Measurements from ENCODE around the gene SF3B5.
A peak's percentile ranks its signal among the peaks of the same experiment; 100 is the strongest.

SF3B5 gene

DNA sequence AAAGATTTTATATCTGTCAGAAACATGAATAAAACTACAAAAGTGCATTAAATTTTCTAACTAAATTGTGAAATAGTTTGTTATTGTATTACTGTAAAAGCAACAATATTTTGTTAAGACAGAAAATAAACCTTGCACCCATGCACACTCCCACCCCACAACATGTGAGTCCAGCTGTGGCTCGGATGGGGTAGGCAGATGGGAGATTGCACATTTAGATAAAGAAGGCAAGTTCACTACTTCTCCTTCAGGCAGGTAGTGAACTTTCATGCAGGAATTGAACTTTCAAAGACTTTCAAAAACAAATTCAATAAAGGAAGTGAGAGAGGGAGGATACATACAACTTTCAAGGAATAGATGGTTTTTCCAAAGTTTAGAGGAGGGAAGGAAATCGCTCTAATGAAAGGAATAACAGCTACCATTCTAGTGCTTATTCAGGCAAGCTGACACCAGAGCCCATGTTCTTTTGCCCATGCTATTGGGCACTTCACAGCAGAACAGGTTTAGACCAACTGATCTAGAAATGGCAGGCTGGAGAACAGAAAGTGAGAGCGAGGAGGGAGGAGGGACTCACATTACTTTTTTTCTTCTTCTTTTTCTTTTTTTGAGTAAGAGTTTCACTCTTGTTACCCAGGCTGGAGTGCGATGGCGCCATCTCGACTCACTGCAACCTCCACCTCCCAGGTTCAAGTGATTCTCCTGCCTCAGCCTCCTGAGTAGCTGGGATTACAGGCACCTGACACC, 28.5 kb downstream of the SF3B5 start:
- no peaks in the 10 kb centered on the region for H3K9me3 ChIP-seq (ENCODE audit: control insufficient read depth in 2 of 2, low read length in 2 of 2)
- H3K4me1 ChIP-seq (ENCODE audit: control insufficient read depth in 2 of 2, insufficient read depth in 2 of 2, low read length in 2 of 2), result peaks cover 9 to 17% of the 10 kb centered on the region in 2 donors
- H3K9ac ChIP-seq (ENCODE audit: low read depth in 1 of 2, low read length in 2 of 2), result no peak overlapping the region
- H3K4me3 ChIP-seq (ENCODE audit: low read length in 2 of 2), result peak overlapping the region in 1 of 2 donors; percentile 28
- no peak overlapping the region for H3K27ac ChIP-seq (ENCODE audit: low read depth in 2 of 2, low read length in 2 of 2)
- H3K36me3 ChIP-seq (ENCODE audit: control insufficient read depth in 2 of 2, insufficient read depth in 2 of 2, low read length in 2 of 2), result no peaks in the 10 kb centered on the region
- H3K27me3 ChIP-seq (ENCODE audit: control insufficient read depth in 2 of 2, insufficient read depth in 2 of 2, low read length in 2 of 2), result no peaks in the 10 kb centered on the region

DNA sequence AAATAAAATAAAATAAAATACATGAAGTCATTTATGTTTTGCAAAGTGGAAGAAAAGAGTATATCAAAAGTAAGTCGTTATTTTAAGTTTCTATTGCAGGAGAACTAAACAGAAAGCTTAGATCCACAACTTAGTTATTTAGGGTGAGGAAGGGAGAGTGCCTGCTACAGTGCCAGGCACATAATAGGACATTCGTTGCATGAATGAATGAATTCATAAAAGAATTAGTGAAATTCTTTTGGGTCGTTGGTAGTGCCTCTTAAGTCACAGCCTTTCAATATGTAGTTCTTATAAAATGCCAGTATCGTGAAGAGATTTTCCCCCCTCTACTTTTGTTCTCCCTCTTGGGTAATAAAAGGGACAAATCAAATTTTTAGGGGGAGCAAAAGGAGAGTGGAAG, 29.1 kb downstream of the SF3B5 start:
- H3K36me3 ChIP-seq (ENCODE audit: control insufficient read depth in 2 of 2, insufficient read depth in 2 of 2, low read length in 2 of 2), result no peaks in the 10 kb centered on the region
- H3K4me1 ChIP-seq (ENCODE audit: control insufficient read depth in 2 of 2, insufficient read depth in 2 of 2, low read length in 2 of 2), result peaks cover 9 to 17% of the 10 kb centered on the region in 2 donors
- no peak overlapping the region for H3K9ac ChIP-seq (ENCODE audit: low read depth in 1 of 2, low read length in 2 of 2)
- no peak overlapping the region for H3K4me3 ChIP-seq (ENCODE audit: low read length in 2 of 2)
- H3K9me3 ChIP-seq (ENCODE audit: control insufficient read depth in 2 of 2, low read length in 2 of 2), result no peaks in the 10 kb centered on the region
- H3K27me3 ChIP-seq (ENCODE audit: control insufficient read depth in 2 of 2, insufficient read depth in 2 of 2, low read length in 2 of 2), result no peaks in the 10 kb centered on the region
- H3K27ac ChIP-seq (ENCODE audit: low read depth in 2 of 2, low read length in 2 of 2), result no peak overlapping the region

DNA sequence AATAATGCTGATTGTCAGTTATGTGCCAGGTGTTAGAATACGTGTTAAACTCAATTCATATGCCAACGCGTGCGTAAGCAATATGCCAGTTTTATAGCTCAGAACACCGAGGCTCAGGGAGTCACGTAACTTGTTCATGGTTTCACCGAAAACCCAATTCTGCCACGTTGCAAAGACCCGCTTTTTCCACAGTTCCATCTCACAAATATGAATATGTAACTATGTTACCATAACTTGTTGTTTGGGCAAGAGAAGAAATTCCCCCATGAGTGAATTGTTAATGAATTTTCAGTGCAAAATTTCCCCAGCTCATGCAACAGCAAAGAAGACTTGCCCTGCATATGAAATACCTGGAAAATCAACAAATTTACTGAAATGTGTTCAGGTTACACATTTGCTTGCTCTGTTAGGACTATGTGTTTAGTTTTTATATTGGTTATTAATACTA, 30.1 kb downstream of the SF3B5 start:
- H3K27me3 ChIP-seq (ENCODE audit: control insufficient read depth in 2 of 2, insufficient read depth in 2 of 2, low read length in 2 of 2), result no peaks in the 10 kb centered on the region
- H3K9me3 ChIP-seq (ENCODE audit: control insufficient read depth in 2 of 2, low read length in 2 of 2), result no peaks in the 10 kb centered on the region
- peak overlapping the region; percentile 89 to 96 for H3K9ac ChIP-seq (ENCODE audit: low read depth in 1 of 2, low read length in 2 of 2)
- peak overlapping the region; percentile 84 to 86 for H3K4me3 ChIP-seq (ENCODE audit: low read length in 2 of 2)
- no peaks in the 10 kb centered on the region for H3K36me3 ChIP-seq (ENCODE audit: control insufficient read depth in 2 of 2, insufficient read depth in 2 of 2, low read length in 2 of 2)
- H3K27ac ChIP-seq (ENCODE audit: low read depth in 2 of 2, low read length in 2 of 2), result peak overlapping the region; percentile 97 to 99
- H3K4me1 ChIP-seq (ENCODE audit: control insufficient read depth in 2 of 2, insufficient read depth in 2 of 2, low read length in 2 of 2), result peaks cover 9 to 17% of the 10 kb centered on the region in 2 donors

DNA sequence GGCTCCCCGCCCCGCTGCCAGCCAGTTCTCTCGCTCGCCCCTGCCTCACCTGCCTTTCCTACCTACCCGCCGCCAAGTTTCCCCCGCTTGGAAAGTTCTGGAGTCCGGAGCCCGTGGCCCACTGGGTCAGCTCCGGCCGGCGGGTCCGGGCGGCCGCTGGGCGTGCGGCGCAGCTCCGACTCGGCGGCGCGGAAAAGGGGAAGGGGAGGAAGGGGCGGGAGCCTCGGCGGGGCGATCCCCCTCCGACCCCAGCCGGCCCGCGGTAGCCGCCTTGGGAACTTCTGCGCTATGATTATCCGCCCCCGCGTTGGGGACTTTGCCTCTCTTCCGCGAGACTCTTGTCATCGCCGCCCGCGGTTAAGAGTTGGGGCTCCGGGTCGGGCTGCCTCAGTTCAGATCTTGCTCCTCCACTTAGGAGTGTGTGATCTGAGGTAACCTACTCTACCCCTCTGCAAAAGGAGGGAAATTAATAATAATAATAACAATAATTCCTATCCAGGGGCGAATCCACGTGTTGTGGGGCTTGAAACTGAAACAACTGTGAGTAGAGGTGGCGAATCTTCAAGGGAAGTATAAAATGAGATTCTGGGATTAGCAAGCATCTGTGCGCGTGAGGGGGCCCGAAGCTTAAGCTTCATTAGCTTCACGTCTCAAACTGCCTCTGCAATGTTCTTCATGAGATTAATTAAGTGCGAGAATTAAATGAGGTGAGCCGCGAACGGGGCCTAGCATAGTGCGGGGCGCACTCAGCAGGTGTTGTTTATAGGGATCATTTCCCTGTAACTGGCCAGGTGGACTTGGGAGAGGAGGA, 30.8 kb downstream of the SF3B5 start:
- peak overlapping the region; percentile 97 to 99 for H3K27ac ChIP-seq (ENCODE audit: low read depth in 2 of 2, low read length in 2 of 2)
- H3K9ac ChIP-seq (ENCODE audit: low read depth in 1 of 2, low read length in 2 of 2), result peak overlapping the region; percentile 89 to 96
- H3K27me3 ChIP-seq (ENCODE audit: control insufficient read depth in 2 of 2, insufficient read depth in 2 of 2, low read length in 2 of 2), result no peaks in the 10 kb centered on the region
- H3K4me3 ChIP-seq (ENCODE audit: low read length in 2 of 2), result peak overlapping the region; percentile 84 to 86
- H3K9me3 ChIP-seq (ENCODE audit: control insufficient read depth in 2 of 2, low read length in 2 of 2), result no peaks in the 10 kb centered on the region
- H3K4me1 ChIP-seq (ENCODE audit: control insufficient read depth in 2 of 2, insufficient read depth in 2 of 2, low read length in 2 of 2), result peaks cover 9 to 17% of the 10 kb centered on the region in 2 donors
- H3K36me3 ChIP-seq (ENCODE audit: control insufficient read depth in 2 of 2, insufficient read depth in 2 of 2, low read length in 2 of 2), result no peaks in the 10 kb centered on the region

DNA sequence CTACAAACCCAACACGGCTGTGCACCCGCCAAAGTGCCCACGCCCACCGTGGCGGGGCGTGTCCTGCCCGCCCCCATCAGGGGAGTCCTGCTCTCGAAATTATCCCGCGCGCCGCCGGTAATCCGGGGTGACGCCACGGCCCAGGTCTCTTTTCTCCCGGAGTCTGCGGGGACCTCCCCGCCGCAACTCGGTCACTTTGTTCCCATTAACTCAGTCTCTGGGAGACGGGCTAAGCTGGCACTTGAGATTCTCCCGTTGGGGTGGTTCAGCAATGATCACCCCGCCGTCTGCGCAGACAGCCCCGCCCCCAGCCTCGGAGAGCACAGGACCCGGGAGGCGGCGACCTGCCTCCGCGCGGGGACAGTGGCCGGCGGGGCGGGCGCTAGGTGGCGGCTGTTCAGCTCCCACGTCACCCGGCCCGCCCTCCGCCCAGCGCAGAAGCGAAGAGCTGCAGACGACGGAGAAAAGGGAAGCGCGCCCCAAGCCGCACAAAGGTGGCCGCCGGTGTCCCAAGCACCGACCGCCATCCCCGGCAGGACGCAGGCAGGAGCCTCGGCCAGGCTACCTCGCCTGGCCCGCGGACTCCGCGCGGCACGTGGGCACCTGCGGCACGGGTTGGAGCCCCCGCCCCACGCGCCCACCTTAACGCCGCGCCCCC, 31.5 kb downstream of the SF3B5 start:
- Histone ChIP-seq H3K36me3 (ENCODE audit: control insufficient read depth in 2 of 2, insufficient read depth in 2 of 2, low read length in 2 of 2) (no peaks in the 10 kb centered on the region), H3K27ac (ENCODE audit: low read depth in 2 of 2, low read length in 2 of 2) (peak overlapping the region; percentile 97 to 99), H3K4me1 (ENCODE audit: control insufficient read depth in 2 of 2, insufficient read depth in 2 of 2, low read length in 2 of 2) (peaks cover 9 to 17% of the 10 kb centered on the region in 2 donors), H3K27me3 (ENCODE audit: control insufficient read depth in 2 of 2, insufficient read depth in 2 of 2, low read length in 2 of 2) (no peaks in the 10 kb centered on the region), H3K9ac (ENCODE audit: low read depth in 1 of 2, low read length in 2 of 2) (peak overlapping the region; percentile 89 to 96), H3K4me3 (ENCODE audit: low read length in 2 of 2) (peak overlapping the region; percentile 84 to 86), H3K9me3 (ENCODE audit: control insufficient read depth in 2 of 2, low read length in 2 of 2) (no peaks in the 10 kb centered on the region)

DNA sequence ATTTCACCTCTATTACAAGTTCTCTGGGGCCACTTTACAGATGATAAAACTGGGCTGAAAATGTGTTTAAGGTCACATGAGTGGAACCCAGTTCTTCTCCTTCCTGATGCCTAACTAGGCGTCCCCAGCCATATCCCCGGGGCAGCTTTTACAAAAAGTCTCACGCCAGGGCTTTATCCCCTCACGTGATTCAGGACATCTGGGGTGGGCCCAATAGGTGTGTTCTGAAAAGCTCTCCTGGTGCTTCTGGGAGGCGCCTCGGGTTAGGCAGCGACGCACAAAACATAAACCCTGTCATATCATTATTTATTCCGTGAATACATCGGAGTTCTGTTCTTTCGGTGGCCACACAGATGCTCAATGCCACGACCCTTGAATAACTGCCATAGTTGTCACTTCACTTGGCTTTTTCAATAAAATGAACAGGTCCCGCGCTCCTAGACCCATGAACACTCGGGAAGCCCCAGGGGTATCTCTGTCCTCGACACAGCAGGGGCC, 32.1 kb downstream of the SF3B5 start:
- Histone ChIP-seq H3K4me3 (ENCODE audit: low read length in 2 of 2) (peak overlapping the region; percentile 84 to 86), H3K36me3 (ENCODE audit: control insufficient read depth in 2 of 2, insufficient read depth in 2 of 2, low read length in 2 of 2) (no peaks in the 10 kb centered on the region), H3K27me3 (ENCODE audit: control insufficient read depth in 2 of 2, insufficient read depth in 2 of 2, low read length in 2 of 2) (no peaks in the 10 kb centered on the region), H3K27ac (ENCODE audit: low read depth in 2 of 2, low read length in 2 of 2) (peak overlapping the region; percentile 97 to 99), H3K9me3 (ENCODE audit: control insufficient read depth in 2 of 2, low read length in 2 of 2) (no peaks in the 10 kb centered on the region), H3K9ac (ENCODE audit: low read depth in 1 of 2, low read length in 2 of 2) (peak overlapping the region; percentile 83 to 96), H3K4me1 (ENCODE audit: control insufficient read depth in 2 of 2, insufficient read depth in 2 of 2, low read length in 2 of 2) (peaks cover 9 to 17% of the 10 kb centered on the region in 2 donors)

DNA sequence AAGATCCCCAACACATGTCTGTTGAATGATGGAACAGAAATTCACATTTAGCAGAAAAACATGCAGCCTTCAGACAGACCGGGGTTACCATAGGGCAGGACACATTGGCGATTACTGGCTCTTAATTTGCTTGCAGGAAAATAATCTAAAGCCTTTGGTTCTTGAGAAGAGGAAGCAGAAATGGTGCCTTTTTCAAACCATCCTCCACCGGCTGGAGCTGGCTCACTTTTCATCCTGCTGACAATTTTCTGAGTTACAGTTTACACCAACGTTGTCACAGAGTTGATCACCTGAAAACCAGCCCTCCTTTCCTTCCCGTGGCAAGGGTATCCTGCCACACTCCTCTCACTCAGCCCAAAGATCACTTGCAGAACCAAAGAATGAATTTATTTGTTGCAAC, 32.6 kb downstream of the SF3B5 start:
- Histone ChIP-seq H3K27ac (ENCODE audit: low read depth in 2 of 2, low read length in 2 of 2) (peak overlapping the region; percentile 97 to 99), H3K9me3 (ENCODE audit: control insufficient read depth in 2 of 2, low read length in 2 of 2) (no peaks in the 10 kb centered on the region), H3K4me3 (ENCODE audit: low read length in 2 of 2) (peak overlapping the region; percentile 84 to 86), H3K27me3 (ENCODE audit: control insufficient read depth in 2 of 2, insufficient read depth in 2 of 2, low read length in 2 of 2) (no peaks in the 10 kb centered on the region), H3K9ac (ENCODE audit: low read depth in 1 of 2, low read length in 2 of 2) (peak overlapping the region; percentile 83 to 96), H3K4me1 (ENCODE audit: control insufficient read depth in 2 of 2, insufficient read depth in 2 of 2, low read length in 2 of 2) (peaks cover 9 to 17% of the 10 kb centered on the region in 2 donors), H3K36me3 (ENCODE audit: control insufficient read depth in 2 of 2, insufficient read depth in 2 of 2, low read length in 2 of 2) (no peaks in the 10 kb centered on the region)

DNA sequence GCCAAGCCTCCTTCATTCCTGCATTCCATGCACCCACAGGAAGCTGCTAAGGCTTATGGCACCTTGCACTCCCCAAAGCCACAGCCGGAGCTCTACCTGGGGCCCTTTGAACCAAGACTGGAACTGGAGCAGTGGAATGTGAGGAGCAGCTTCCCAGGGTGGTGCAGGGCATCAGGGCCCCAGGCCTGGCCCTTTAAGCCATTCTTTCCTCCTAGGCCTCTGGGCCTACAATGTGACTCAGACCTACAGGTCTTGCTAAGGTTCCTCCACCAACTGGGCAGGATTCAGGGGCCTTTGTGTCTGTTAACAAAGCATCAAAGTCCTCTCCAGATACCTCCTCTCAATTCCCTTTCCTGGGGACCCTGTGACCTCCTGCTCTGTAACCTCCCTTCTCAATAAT, 36.2 kb downstream of the SF3B5 start:
- Histone ChIP-seq H3K27me3 (ENCODE audit: control insufficient read depth in 2 of 2, insufficient read depth in 2 of 2, low read length in 2 of 2) (no peaks in the 10 kb centered on the region), H3K9ac (ENCODE audit: low read depth in 1 of 2, low read length in 2 of 2) (no peak overlapping the region), H3K4me3 (ENCODE audit: low read length in 2 of 2) (no peak overlapping the region), H3K4me1 (ENCODE audit: control insufficient read depth in 2 of 2, insufficient read depth in 2 of 2, low read length in 2 of 2) (peaks cover 14 to 21% of the 10 kb centered on the region in 2 donors), H3K27ac (ENCODE audit: low read depth in 2 of 2, low read length in 2 of 2) (no peak overlapping the region), H3K9me3 (ENCODE audit: control insufficient read depth in 2 of 2, low read length in 2 of 2) (no peaks in the 10 kb centered on the region), H3K36me3 (ENCODE audit: control insufficient read depth in 2 of 2, insufficient read depth in 2 of 2, low read length in 2 of 2) (no peaks in the 10 kb centered on the region)

DNA sequence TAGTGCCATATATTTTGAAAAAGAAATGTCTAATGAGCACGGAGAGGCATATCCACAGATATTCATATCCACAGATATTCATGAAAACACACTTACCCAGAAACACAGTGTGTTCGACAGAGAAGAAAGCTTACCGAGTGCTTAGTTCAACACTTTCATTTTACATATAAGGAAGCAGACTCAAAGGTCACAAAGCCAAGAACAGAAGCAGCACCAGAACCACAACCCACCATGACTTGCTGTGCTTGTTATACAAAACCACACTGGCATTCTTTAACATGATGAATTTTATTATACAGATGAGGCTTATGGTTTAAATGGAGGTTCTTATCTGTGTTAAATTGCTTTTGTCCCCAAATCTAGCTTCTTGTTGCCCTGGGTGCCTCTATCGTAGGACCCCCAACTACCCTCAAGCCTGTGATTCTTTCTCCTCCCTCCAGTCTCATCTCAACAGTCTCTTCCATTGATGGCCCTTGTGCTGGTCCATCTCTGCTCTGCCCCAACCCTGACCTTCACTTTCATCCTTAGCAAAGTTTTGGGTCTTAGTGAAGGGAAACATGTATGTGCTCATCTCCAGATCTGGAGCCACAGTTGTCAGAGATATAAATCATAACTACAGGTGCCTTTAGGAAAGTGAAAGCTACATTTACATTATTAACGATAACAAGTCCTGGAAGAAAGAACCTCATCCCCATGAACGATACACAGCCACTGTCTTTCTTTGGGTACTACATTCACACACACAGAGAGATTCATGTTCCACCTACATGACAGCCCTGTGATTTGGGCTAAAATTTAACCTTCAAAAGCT, 40.0 kb downstream of the SF3B5 start:
- Histone ChIP-seq H3K27ac (ENCODE audit: low read depth in 2 of 2, low read length in 2 of 2) (peak overlapping the region; percentile 69 to 73), H3K9ac (ENCODE audit: low read depth in 1 of 2, low read length in 2 of 2) (peak overlapping the region; percentile 29 to 60), H3K4me1 (ENCODE audit: control insufficient read depth in 2 of 2, insufficient read depth in 2 of 2, low read length in 2 of 2) (peaks cover 5 to 12% of the 10 kb centered on the region in 2 donors), H3K4me3 (ENCODE audit: low read length in 2 of 2) (peak overlapping the region; percentile 21 to 53), H3K27me3 (ENCODE audit: control insufficient read depth in 2 of 2, insufficient read depth in 2 of 2, low read length in 2 of 2) (no peaks in the 10 kb centered on the region), H3K9me3 (ENCODE audit: control insufficient read depth in 2 of 2, low read length in 2 of 2) (no peaks in the 10 kb centered on the region), H3K36me3 (ENCODE audit: control insufficient read depth in 2 of 2, insufficient read depth in 2 of 2, low read length in 2 of 2) (no peaks in the 10 kb centered on the region)
